Fibroblast of pulmonary artery (primary cell): Measurements from ENCODE around the gene VASH1.

Experiments
- DNase-seq: peaks from one replicate; pipeline ENCODE4 v3.0.0-alpha.2; 2010; ENCODE audit warnings: low read depth
- H3K4me3 ChIP-seq: replicated peaks from 2 replicates; pipeline ENCODE4 v1.5.1; 2011; ENCODE audit warnings: low read depth, mild to moderate bottlenecking, control low read depth, low read length, moderate library complexity
- TF ChIP-seq, protein P1 (sequence below): IDR thresholded peaks from 2 replicates; pipeline ENCODE4 v1.5.1; 2011; ENCODE audit warnings: mild to moderate bottlenecking, control low read depth, low read length, inconsistent platforms; ENCODE audit errors: missing control alignments

VASH1 gene

DNA sequence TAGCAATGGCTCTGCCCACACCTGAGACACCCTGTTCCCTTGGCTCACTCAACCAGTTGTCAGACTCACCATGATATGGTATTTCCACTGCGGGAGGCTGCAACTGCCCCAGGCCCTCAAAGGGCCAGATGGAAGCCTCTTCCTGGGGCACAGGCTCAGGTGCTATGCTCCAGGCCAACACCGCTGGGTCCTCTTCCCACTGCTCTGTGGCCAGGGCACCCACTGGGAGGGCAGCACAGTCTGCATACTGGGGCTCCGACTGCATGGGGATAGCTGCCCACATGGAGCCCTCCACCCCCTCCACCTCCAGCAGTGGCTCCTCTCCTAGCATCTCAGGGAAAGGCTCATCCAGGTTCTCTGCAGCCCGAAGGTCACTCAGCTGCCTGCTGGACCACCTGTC lies 47.7 kb downstream of the VASH1 start:
- no peak for DNase-seq
- no peak overlapping the region for H3K4me3 ChIP-seq
- TF ChIP-seq, protein P1, sequence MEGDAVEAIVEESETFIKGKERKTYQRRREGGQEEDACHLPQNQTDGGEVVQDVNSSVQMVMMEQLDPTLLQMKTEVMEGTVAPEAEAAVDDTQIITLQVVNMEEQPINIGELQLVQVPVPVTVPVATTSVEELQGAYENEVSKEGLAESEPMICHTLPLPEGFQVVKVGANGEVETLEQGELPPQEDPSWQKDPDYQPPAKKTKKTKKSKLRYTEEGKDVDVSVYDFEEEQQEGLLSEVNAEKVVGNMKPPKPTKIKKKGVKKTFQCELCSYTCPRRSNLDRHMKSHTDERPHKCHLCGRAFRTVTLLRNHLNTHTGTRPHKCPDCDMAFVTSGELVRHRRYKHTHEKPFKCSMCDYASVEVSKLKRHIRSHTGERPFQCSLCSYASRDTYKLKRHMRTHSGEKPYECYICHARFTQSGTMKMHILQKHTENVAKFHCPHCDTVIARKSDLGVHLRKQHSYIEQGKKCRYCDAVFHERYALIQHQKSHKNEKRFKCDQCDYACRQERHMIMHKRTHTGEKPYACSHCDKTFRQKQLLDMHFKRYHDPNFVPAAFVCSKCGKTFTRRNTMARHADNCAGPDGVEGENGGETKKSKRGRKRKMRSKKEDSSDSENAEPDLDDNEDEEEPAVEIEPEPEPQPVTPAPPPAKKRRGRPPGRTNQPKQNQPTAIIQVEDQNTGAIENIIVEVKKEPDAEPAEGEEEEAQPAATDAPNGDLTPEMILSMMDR = no peak

DNA sequence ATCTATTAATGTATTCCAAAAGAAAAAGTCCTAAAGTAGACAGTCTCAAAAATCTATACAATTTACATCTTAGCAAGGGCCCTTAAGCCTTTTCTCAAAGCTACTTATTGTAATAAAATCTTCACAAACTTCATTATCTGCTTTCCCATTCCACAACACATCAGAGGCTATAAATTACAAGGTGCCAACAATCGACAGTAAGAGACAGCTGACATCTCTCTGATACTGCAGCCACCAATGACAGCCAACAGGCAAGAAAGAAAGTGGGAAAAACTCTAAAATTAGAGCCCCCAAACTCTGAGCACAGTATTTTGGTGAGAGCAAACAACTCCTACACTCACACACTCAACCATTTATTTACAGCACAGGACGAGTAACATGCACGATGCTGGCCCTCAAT lies 49.3 kb downstream of the VASH1 start:
- TF ChIP-seq, protein P1 = no peak
- H3K4me3 ChIP-seq = peak overlapping the region; percentile 78

DNA sequence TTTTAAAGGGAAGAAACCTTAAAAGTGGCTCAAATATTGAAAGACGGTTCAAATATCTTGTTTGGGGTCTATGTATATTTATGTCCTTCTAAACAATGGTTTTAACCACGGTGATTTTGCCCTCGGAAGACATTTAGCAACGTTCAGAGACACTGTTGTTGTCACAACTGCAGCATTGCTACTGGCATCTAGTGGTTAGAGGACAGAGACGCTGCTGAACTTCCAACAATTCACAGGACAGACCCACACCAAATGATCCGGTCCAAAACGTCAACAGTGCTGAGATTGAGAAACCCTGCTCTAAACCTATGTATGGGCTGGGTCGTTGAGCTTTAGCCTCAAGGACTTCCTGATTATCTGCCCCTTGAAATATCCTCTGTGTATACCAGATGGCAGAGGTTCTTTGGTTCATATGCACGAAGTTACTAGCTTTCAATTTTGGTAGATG lies 49.7 kb downstream of the VASH1 start:
- TF ChIP-seq, protein P1 = peak; percentile 74
- H3K4me3 ChIP-seq = peak overlapping the region; percentile 78
- peak; percentile 66 for DNase-seq

More for the DNA sequence above, 49.3 kb downstream of the VASH1 start:
- DNase-seq = no peak

DNA sequence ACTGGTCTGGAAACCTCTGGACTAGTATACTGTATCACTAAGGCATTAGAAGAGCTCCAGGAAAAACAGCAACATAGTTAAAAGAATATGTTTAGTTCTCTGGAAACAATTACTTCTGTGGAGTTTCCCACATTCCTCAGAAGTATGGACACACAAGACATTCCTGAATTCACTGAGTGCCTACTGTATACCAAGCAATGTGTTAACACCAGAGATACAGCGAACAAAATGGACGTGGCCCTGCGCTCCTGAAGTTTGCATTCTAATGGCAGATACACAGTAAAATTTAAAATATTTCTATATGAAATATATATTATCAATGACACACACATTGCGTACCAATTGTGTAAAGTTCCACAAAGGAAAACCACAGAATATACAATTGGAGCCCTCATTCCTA lies 50.3 kb downstream of the VASH1 start:
- TF ChIP-seq, protein P1 = no peak
- DNase-seq = peak; percentile 42
- H3K4me3 ChIP-seq = peak overlapping the region; percentile 78

DNA sequence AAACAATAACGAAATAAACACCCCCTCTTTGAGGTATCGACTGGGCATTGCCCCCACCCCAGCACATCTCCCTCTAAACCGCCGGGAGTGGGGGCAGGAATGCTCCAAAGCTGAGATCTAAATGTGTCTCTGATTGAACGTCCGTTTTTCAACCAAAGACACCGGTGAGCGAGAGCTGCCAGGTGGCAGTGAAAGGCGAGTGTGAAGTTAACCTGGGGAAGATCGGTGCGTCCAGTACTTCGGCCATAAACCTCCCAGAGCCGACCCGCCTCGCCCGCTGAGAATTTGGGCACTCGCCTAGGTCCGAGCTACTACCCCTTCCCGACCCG lies 50.8 kb downstream of the VASH1 start:
- H3K4me3 ChIP-seq = peak overlapping the region; percentile 78
- TF ChIP-seq, protein P1 = no peak
- no peak for DNase-seq

DNA sequence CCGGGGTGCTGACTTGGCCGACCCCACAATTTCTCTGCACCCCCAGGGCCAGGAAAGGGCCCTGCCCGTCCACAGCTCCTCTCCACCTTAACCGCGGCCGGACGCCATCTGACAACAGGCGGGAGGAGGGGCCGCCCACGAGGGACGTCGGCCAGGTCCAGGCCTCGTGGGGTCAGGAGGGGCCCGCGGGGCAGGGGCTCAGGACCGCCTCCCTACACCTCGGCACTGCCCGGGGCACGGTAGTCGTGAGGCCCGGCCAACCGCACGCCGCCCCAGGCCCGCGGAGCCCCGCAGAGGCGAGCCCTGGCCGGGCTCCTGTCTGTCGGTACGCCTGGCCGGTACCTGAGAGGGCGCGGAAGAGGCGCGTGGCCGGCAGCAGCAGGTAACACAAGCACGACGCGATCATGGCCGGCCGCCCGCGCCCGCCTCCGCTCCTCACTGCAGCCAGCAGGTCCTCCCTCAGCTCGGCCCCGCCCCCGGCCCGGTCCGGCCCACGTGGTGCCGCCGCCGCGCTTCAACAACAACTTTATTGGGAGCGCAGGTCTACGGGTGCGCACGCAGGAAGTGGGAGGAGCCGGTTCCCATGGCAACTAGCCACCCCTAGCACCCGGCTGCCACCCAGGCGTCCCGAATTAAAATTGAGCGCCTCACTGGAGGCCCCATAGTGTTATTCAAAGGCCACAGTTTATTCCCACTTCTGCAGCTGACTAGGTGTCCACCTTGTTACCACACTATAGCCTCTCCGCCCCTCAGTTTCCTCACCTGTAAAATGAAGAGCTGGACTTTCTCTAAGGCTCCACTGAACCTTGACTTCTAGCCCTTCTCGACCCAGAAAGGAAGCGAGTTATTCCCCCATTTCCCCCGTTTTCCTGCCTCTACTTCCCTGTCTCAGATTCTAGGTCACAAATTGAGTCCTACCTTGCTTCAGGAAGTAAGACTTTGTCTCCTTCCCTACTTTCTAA lies 51.4 kb downstream of the VASH1 start, which contains the start of gene ANGEL1:
Gene ANGEL1 (minus strand): TSS at position 461 of the 962 bp plus-strand sequence. CDS start 55 bp downstream, at position 406.
- DNase-seq = peak; percentile 95
- peak within 1 kb of the TSS; percentile 78 for H3K4me3 ChIP-seq
- TF ChIP-seq, protein P1 = no peak
